Measurements from ENCODE around the gene STRA6.

Gene STRA6, protein sequence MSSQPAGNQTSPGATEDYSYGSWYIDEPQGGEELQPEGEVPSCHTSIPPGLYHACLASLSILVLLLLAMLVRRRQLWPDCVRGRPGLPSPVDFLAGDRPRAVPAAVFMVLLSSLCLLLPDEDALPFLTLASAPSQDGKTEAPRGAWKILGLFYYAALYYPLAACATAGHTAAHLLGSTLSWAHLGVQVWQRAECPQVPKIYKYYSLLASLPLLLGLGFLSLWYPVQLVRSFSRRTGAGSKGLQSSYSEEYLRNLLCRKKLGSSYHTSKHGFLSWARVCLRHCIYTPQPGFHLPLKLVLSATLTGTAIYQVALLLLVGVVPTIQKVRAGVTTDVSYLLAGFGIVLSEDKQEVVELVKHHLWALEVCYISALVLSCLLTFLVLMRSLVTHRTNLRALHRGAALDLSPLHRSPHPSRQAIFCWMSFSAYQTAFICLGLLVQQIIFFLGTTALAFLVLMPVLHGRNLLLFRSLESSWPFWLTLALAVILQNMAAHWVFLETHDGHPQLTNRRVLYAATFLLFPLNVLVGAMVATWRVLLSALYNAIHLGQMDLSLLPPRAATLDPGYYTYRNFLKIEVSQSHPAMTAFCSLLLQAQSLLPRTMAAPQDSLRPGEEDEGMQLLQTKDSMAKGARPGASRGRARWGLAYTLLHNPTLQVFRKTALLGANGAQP

DNA sequence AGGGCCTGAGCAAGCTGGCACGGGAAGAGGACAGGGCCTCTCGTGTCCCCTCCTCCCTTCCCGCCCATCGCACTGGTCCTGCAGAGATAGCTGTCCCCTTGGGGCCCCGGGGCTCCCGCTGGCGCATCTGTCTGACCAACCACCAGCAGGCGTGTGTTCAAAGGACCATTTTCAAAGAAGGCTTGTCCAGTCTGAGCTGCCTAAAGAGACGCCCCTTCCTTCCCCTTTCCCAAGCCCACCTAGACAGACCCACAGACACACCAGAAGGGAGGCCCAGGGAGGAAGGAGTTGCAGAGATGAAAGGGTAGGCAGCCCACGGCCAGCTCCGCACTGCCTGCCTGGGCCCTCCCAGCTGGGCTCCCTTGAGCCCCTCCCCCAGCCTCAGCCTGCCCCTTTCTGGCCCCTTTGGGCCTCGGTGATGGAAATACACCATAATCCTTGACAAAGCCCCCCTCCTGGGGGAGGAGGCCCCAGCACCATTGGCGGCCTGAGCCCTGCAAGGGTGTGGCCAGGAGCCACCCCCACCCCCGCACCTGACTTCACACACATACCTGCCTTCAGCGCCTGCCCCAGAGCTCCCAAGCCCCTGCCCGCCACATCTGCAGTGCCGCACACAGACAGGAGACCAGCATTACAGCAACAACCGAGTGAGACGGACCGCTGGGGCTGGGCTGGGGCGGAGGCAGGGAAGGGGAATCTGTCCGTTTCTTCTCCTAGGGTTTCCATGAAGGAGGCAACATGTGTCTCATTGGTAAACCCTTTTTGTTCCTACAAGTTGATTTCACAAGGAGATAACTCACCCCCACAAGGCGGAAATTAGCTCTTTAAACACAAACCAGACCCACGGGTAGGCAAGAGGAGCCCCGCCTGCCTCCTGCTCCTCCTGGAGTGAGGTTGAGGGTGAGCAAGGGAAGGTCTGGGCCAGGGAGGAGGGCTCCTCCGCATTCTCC, at the start of gene STRA6:
TSS of gene STRA6 (minus strand) at position 336 of the 950 bp plus-strand sequence. CDS start 520 bp downstream, outside the sequence.
- no peak for TF ChIP-seq CTCF (IDR thresholded peaks at IDR 0.05; ENCODE audit: extremely low read depth, missing control alignments)
- no peak for DNase-seq (ENCODE audit: low spot score)

DNA sequence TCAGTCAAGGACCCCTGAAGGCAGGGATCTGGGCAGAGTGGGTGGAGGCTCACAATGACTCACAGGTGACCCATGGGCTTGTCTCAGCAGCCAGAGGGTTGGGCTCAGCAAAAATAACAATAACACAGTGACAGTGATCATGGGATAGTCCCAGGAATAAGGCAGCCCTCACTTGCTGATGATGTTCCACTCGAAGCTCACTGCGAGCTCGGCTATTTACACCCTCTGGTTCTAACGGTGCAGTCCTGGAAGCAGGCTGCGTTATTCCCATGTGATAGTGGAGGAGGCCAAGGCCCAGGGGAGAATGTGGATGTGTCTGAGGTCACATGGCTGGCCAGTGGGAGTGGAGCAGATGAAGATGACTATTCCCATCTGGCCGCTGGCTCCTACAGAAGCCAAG, 49.7 kb upstream of the STRA6 start:
- DNase-seq (ENCODE audit: low spot score) = no peak
- TF ChIP-seq CTCF (IDR thresholded peaks at IDR 0.05; ENCODE audit: extremely low read depth, missing control alignments) = no peak

GRCh38 chr15:74251131-74251811, 48.7 kb upstream of the STRA6 start:
- no peak for DNase-seq (ENCODE audit: low spot score)

GRCh38 chr15:74250266-74250665, 47.7 kb upstream of the STRA6 start:
- no peak for DNase-seq (ENCODE audit: low spot score)
- TF ChIP-seq CTCF (IDR thresholded peaks at IDR 0.05; ENCODE audit: extremely low read depth, missing control alignments) = no peak

More at GRCh38 chr15:74251131-74251811, 48.7 kb upstream of the STRA6 start:
- no peak for TF ChIP-seq CTCF (IDR thresholded peaks at IDR 0.05; ENCODE audit: extremely low read depth, missing control alignments)

GRCh38 chr15:74245342-74245931, 42.9 kb upstream of the STRA6 start:
- DNase-seq (ENCODE audit: low spot score) = no peak
- no peak for TF ChIP-seq CTCF (IDR thresholded peaks at IDR 0.05; ENCODE audit: extremely low read depth, missing control alignments)

- no peak for DNase-seq (ENCODE audit: low spot score)
- no peak for TF ChIP-seq CTCF (IDR thresholded peaks at IDR 0.05; ENCODE audit: extremely low read depth, missing control alignments)
Observed at GRCh38 chr15:74244822-74245341, 42.3 kb upstream of the STRA6 start.

Measured in GM20000 (cell line).